KMS-11 (cell line): ENCODE measurements around the gene ZCWPW1.

Source experiments
- H2AFZ ChIP-seq: fragments of 200-600 bp; sonication (generic); 2 replicates; pipeline ENCODE4 v1.6.1; 2016; ENCODE audit warnings: antibody characterized with exemption, mixed run types, low read depth
- H3K27ac ChIP-seq: fragments of 200-600 bp; sonication (generic); 2 replicates; pipeline ENCODE4 v1.6.1; 2016; ENCODE audit warnings: mild to moderate bottlenecking, mixed run types
- H3K27me3 ChIP-seq: fragments of 200-600 bp; sonication (generic); 2 replicates; pipeline ENCODE4 v1.6.1; 2017; ENCODE audit warnings: mild to moderate bottlenecking, low read depth, mixed run types, moderate library complexity; ENCODE audit not compliant: insufficient read depth
- H3K36me3 ChIP-seq: fragments of 200-600 bp; sonication (generic); 2 replicates; pipeline ENCODE4 v1.6.1; 2017; ENCODE audit warnings: mild to moderate bottlenecking, mixed run types; ENCODE audit not compliant: insufficient read depth
- H3K4me1 ChIP-seq: fragments of 200-600 bp; sonication (generic); 2 replicates; pipeline ENCODE4 v1.6.1; 2016; ENCODE audit warnings: mild to moderate bottlenecking, low read depth, mixed run types; ENCODE audit not compliant: poor library complexity, severe bottlenecking
- H3K4me2 ChIP-seq: fragments of 200-600 bp; sonication (generic); 2 replicates; pipeline ENCODE4 v1.7.0; 2016; ENCODE audit warnings: mild to moderate bottlenecking, mixed run types
- H3K4me3 ChIP-seq: fragments of 200-600 bp; sonication (generic); IDR thresholded peaks from 2 replicates; pipeline ENCODE4 v1.6.1; 2017; ENCODE audit warnings: low read depth, low read length, mixed read lengths; ENCODE audit not compliant: insufficient read depth
- H3K79me2 ChIP-seq: fragments of 200-600 bp; sonication (generic); 2 replicates; pipeline ENCODE4 v1.6.1; 2016; ENCODE audit warnings: low read depth, mixed run types; ENCODE audit not compliant: insufficient read depth
- H3K9ac ChIP-seq: fragments of 200-600 bp; sonication (generic); 2 replicates; pipeline ENCODE4 v1.6.1; 2016; ENCODE audit warnings: mild to moderate bottlenecking, mixed run types
- H4K20me1 ChIP-seq: fragments of 200-600 bp; sonication (generic); 2 replicates; pipeline ENCODE4 v1.6.1; 2016; ENCODE audit warnings: mild to moderate bottlenecking, mixed run types; ENCODE audit not compliant: insufficient read depth
- CTCF ChIP-seq: fragments of 200-600 bp; sonication (generic); conservative IDR thresholded peaks from 2 replicates; pipeline ENCODE4 v1.6.1; 2017; ENCODE audit warnings: low read depth, mild to moderate bottlenecking, antibody characterized with exemption, low read length, moderate library complexity, mixed read lengths

Gene ZCWPW1

GRCh38 chr7:100434297-100435144 is 6.0 kb upstream of the ZCWPW1 start:
- Histone ChIP-seq H2AFZ (no peak overlapping the region), H3K27ac (peak overlapping the region; percentile 77), H3K79me2 (peaks cover 49% of the 10 kb centered on the region), H3K36me3 (peaks cover 4% of the 10 kb centered on the region; the same call in 1 of the 2 replicates), H3K4me3 (no peak overlapping the region), H3K9ac (no peak overlapping the region; the same call in 1 of the 2 replicates), H3K27me3 (no peaks in the 10 kb centered on the region), H3K4me2 (peak overlapping the region; percentile 95), H3K4me1 (peaks cover 39% of the 10 kb centered on the region), H4K20me1 (no peaks in the 10 kb centered on the region)
- no peak for TF ChIP-seq CTCF

DNA sequence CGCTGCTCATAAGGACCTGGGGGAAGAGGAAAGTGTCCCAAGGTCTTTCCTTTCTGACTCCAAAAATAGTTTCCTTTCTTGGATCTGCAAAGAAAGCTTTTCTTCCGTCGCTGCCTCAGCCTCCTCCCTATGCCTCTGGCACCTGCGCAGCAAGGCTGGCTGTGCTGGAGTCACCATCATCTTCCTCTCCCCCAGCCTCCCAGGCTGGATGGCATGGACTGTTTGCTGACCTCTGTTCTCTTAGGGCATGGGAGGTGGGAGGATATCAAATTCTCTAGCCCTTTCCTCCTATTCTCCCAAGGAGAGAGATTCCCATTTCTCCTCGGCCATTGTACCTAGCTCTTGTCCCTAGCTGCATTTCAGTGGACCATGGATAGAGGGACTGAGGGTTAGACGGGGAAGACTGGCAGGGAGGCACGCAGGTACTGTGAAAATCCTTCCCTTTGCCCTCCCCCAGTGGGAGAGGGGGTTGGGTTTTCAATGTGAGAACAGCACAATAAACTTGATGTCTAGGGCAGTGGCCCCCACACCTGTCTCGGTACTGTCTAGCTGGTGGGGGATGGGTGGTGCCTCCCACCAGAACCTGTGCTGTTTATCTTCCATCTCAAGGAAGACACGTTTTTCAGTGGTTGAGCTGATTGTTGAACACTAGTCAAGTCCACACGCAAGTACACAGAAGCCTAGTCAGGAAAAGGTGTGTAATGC is 5.2 kb upstream of the ZCWPW1 start:
- Histone ChIP-seq H3K36me3 (peaks cover 4% of the 10 kb centered on the region; the same call in 1 of the 2 replicates), H3K9ac (no peak overlapping the region), H4K20me1 (no peaks in the 10 kb centered on the region), H3K4me1 (peaks cover 39% of the 10 kb centered on the region), H2AFZ (no peak overlapping the region), H3K27me3 (no peaks in the 10 kb centered on the region), H3K4me2 (no peak overlapping the region; the same call in 1 of the 2 replicates), H3K27ac (no peak overlapping the region), H3K79me2 (peaks cover 49% of the 10 kb centered on the region), H3K4me3 (no peak overlapping the region)
- TF ChIP-seq CTCF: no peak

- TF ChIP-seq CTCF: no peak
- H4K20me1 ChIP-seq: no peaks in the 10 kb centered on the region
Measured at GRCh38 chr7:100433276-100433591, 4.7 kb upstream of the ZCWPW1 start.

GRCh38 chr7:100432621-100433275 is 4.2 kb upstream of the ZCWPW1 start:
- no peak overlapping the region for H3K9ac ChIP-seq
- no peak overlapping the region for H2AFZ ChIP-seq
- peaks cover 42% of the 10 kb centered on the region for H3K4me1 ChIP-seq
- H3K27ac ChIP-seq: peak overlapping the region; percentile 23; the same call in 1 of the 2 replicates
- H3K36me3 ChIP-seq: peaks cover 4% of the 10 kb centered on the region; the same call in 1 of the 2 replicates
- 0 out of 2 replicates have a peak overlapping the region, but pooled peaks have one; percentile 4 for H3K4me2 ChIP-seq
- peaks cover 49% of the 10 kb centered on the region for H3K79me2 ChIP-seq
- TF ChIP-seq CTCF: no peak
- no peaks in the 10 kb centered on the region for H4K20me1 ChIP-seq
- no peak overlapping the region for H3K4me3 ChIP-seq
- no peaks in the 10 kb centered on the region for H3K27me3 ChIP-seq

More at GRCh38 chr7:100433276-100433591, 4.7 kb upstream of the ZCWPW1 start:
- Histone ChIP-seq H3K4me2 (no peak overlapping the region), H3K9ac (no peak overlapping the region), H3K27ac (no peak overlapping the region), H3K27me3 (no peaks in the 10 kb centered on the region), H3K79me2 (peaks cover 49% of the 10 kb centered on the region), H3K36me3 (peaks cover 4% of the 10 kb centered on the region; the same call in 1 of the 2 replicates), H3K4me3 (no peak overlapping the region), H2AFZ (no peak overlapping the region), H3K4me1 (peaks cover 39% of the 10 kb centered on the region)
